HG03139 (cell line): ENCODE measurements around the gene RHO.

Experiments used
- ATAC-seq: cut with Tn5 transposase; IDR thresholded peaks from one replicate; pipeline ENCODE4 v1.9.1; 2021; ENCODE audit not compliant: unreplicated experiment

The RHO gene

GRCh38 chr3:129576514-129577352, 48.3 kb downstream of the RHO start:
- ATAC-seq = peak; percentile 47

DNA sequence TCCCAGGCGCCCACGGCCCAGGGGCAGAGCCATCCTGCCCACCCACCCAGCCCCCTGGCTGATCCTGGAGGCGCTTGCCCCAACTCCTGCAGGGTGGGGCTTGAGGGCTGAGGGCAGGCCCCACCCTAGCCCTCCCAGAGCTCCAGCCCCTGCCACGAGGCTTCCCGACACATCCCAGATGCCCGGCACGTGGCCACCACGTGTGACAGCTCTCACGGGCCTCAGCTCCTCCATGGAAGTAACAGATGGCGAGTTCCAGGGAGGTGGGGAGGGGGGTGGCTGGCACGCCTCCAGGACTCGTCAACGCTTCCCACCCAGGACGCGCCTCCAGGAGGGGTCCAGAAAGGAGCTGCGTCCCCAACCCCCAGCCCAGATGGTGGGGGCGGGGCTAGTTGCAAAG, 48.9 kb downstream of the RHO start:
- no peak for ATAC-seq

DNA sequence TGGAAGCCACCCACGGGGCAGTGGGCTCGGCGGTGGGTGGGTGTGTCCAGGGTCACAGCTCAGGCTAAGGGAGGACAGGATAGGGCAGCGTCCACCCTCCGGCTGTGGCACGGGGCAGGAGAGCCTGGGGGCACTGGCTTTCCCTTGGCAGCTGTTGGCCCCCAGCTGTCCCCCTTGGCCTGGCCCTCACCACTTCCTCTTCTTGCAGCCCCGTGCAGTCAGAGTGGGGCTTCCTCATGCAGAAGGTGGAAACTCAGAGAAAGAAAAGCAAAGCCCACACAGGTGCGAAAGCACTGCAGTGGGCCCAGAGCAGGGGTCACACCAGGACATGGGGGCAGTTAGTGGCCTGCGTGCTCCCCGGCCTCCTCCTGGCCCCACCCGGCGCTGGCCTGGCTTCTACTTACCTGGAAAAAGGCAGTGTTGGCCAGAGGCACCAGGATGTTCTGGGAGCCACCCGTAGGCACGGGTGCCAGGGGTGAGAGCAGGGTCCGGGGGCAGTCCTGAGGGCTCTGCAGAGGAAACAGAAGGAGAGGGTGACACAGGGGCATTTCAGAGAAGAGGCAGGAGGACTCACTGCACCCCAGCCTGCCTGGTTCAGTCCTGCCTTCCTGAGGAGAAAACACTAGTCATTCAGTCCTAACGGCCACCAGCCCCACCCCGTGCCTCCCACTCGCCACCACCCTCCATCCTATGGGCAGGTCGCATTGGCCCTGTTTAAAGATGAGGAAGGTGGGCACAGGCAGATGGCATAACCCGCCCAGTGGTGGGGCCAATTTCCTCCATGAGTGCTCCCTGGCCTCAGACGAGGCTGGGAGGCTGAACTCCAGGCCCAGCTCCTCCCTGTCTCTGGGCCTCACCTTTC, 49.7 kb downstream of the RHO start:
- no peak for ATAC-seq

DNA sequence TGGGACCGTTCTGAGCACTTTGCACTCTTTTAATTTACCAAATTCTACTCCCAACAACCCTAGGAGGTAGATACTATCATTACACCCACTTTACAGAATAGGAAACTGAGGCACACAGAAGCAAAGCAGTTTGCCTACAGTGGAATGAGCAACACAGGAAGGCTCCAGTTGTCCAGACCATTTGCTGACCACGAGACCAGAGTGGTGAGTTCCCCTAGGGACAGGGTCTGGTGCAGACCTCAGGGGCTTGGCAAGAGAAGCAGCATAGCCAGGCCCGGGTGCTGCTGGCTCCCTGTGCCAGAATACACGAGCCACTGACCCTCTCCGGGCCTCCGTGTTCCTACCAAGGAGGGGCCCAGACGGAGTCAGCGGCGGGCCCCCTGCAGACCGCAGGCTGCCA, 51.6 kb downstream of the RHO start:
- ATAC-seq = no peak

- ATAC-seq = no peak
Observed at GRCh38 chr3:129581623-129582022, 53.2 kb downstream of the RHO start.

DNA sequence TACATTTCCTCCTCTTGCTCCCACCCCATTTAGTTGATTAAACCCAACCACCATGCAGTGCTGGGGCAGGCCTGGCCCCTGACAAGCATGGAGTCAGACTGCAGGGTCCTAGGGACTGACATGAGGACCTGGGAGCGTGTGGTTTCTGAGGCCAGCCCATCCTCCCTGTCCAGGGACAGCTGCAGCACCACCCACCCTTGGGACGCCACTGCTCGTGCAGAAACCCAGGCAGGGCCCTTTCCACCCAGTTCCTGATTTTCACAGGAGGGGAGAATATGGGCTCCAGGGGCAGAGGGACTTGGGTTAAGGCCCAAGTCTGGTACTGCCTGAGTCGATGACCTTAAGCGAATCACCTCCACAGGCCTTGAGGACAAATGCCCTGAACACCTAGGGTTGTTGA, 54.4 kb downstream of the RHO start:
- no peak for ATAC-seq

- ATAC-seq = no peak
Observed at GRCh38 chr3:129583289-129583688, 54.9 kb downstream of the RHO start.

GRCh38 chr3:129584631-129585030, 56.2 kb downstream of the RHO start:
- no peak for ATAC-seq
